Heart left ventricle (tissue), 16 donors: ENCODE data around the gene DTX1. TPM values are rescaled to one million over a fixed set of nuclear protein-coding genes. Genes with fewer than 3 reads are reported as not detected.

Experiments
- ATAC-seq, 4 donors: fragments of 200-7000 bp; cut with Tn5 transposase; one replicate each; pipeline ENCODE4 v1.9.1; 2020 to 2022; ENCODE audit warnings: moderate library complexity in 4 of 4, mild to moderate bottlenecking in 3 of 4, moderate number of reproducible peaks in 1 of 4
- DNase-seq, 5 donors: peaks; one replicate each; pipeline ENCODE4 v3.0.0-alpha.2; 2020
- H3K27ac ChIP-seq, 12 donors: fragments of 200-600 bp; sonication (generic) in 4 of 12; one replicate each; pipeline versions ENCODE4 v1.5.0 to v1.8.0; 2016 to 2022; ENCODE audit warnings: mild to moderate bottlenecking in 2 of 12
- H3K27me3 ChIP-seq, 9 donors: fragments of 200-600 bp; sonication (generic) in 2 of 9; one replicate each; pipeline versions ENCODE4 v1.5.1 to v1.8.0; 2016 to 2022; ENCODE audit warnings: mild to moderate bottlenecking in 3 of 9
- H3K36me3 ChIP-seq, 9 donors: fragments of 200-600 bp; sonication (generic) in 2 of 9; one replicate each; pipeline versions ENCODE4 v1.5.0 to v1.8.0; 2018 to 2022; ENCODE audit warnings: mild to moderate bottlenecking in 2 of 9
- H3K4me1 ChIP-seq, 12 donors: fragments of 200-600 bp; sonication (generic) in 4 of 12; one replicate each; pipeline versions ENCODE4 v1.5.0 to v1.8.0; 2016 to 2022; ENCODE audit warnings: mild to moderate bottlenecking in 3 of 12
- H3K4me3 ChIP-seq, 12 donors: fragments of 200-600 bp; sonication (generic) in 4 of 12; one replicate each; pipeline versions ENCODE4 v1.5.0 to v1.8.0; 2017 to 2022; ENCODE audit warnings: mild to moderate bottlenecking in 9 of 12, moderate library complexity in 4 of 12
- H3K9me3 ChIP-seq, 12 donors: fragments of 200-600 bp; sonication (generic) in 4 of 12; one replicate each; pipeline versions ENCODE4 v1.5.0 to v1.8.0; 2016 to 2022; ENCODE audit warnings: mild to moderate bottlenecking in 1 of 12
- CTCF ChIP-seq, 12 donors: fragments of 200-600 bp; sonication (generic) in 4 of 12; IDR thresholded peaks; one replicate each; pipeline versions ENCODE4 v1.5.0 to v1.8.0; 2018 to 2022; ENCODE audit warnings: antibody characterized with exemption in 12 of 12, mild to moderate bottlenecking in 5 of 12
- POLR2A ChIP-seq, 2 donors: fragments of 450-650 bp; IDR thresholded peaks; one replicate each; pipeline ENCODE4 v1.6.1; 2017; ENCODE audit warnings: antibody characterized with exemption in 2 of 2, mild to moderate bottlenecking in 2 of 2, moderate library complexity in 2 of 2
- WGBS, 4 donors: extraction: QIAGEN DNeasy Blood & Tissue Kit in 2 of 4; methylation state at CpG; one replicate each; pipeline versions ENCODE4 v1.1.5 to v1.1.7; 2013 to 2018; 5-methylcytosine and 5-hydroxymethylcytosine counted together
- intact Hi-C, 10 donors: fragments of 100-400 bp; cut with DNase I; formaldehyde crosslinking; loops; one replicate each; pipeline versions ENCODE4 v1.11.1 to v1.14.2; 2022
- polyA plus RNA-seq, 2 donors: library from polyadenylated mRNA; stranded (reverse); fragments of 200-250 nt; gene quantifications; one replicate each; pipeline ENCODE4 v1.2.3, GENCODE V29; 2013
- total RNA-seq, 9 donors: library from RNA; depleted of rRNA in 2 of 9; stranded (reverse); fragments of >200 nt in 2 of 9; fragmentation: NEBNext Ultra II Directional in 3 of 9; extraction: Animal tissue kit (Norgen Biotek cat#: 25700) in 3 of 9; gene quantifications; one replicate each; pipeline versions ENCODE4 v1.1.0 to v1.2.4, GENCODE V29; 2016 to 2023
- donor health status: ischemic (EF 13 %, LVEDD 7.1; RV severe dilation, severe dysfunction).
- donor health status: healthy with polysubstance abuse.
- donor health status: DM: no; HTN: yes; CAD: no.
- donor health status: DM: no; HTN: no; CAD: no.
- donor health status: ischemic (EF 25% LVEDD 6.9; RV normal size, moderate dysfunction).
- donor health status: ischemic (EF 25% LVEDD 5.7; RV mildly dilated, moderate dysfunction).
- donor health status: healthy.
- donor health status: DM: yes; HTN: yes; CAD: no.
- donor health status: ischemic (EF 35%, LVEDD 5.7; RV mildly dilated, moderate dysfunction).
- donor health status: nonischemic (EF 11% LVEDD 7.7; RV severe dilation, severe dysfunction).
- donor health status: DM: yes; HTN: yes; CAD: no.
- donor health status: PGD.
- donor health status: ischemic (EF 29% LVEDD 5.4; RV normal size, mild dysfunction).
- donor health status: nonischemic (EF 23%, LVEDD 6.1; RV moderate dilation, normal function).

Gene DTX1
- total and polyA plus RNA-seq, 11 donors, result 0.50 to 3.2 (median 1.8) TPM

GRCh38 chr12:113145720-113146551 is 89.4 kb downstream of the DTX1 start:
- ATAC-seq (no peak), DNase-seq (peak in 2 of 5 donors; percentile 6 to 7)
- intact Hi-C loops, result no loop called here
- H3K9me3 ChIP-seq, result peaks cover 0 to 7% (median 0%) of the 10 kb centered on the region in 12 donors
- 74 to 76% (median 75%) methylated on average over 12 of the region's 12 CpGs for WGBS, 4 donors
- no peaks in the 10 kb centered on the region for H3K36me3 ChIP-seq
- H3K4me1 ChIP-seq, result peaks cover 0 to 23% (median 5%) of the 10 kb centered on the region in 12 donors
- H3K27ac ChIP-seq, result no peak overlapping the region
- H3K27me3 ChIP-seq, result peaks cover 0 to 14% (median under 1%) of the 10 kb centered on the region in 9 donors
- H3K4me3 ChIP-seq, result no peak overlapping the region
- TF ChIP-seq CTCF (IDR thresholded peaks at IDR 0.05) (no peak), POLR2A (IDR thresholded peaks at IDR 0.05) (no peak)

- no peak overlapping the region for H3K27ac ChIP-seq
- peak in 1 of 5 donors; percentile 3 for DNase-seq
- intact Hi-C loops, result no loop called here
- peaks cover 0 to 24% (median 11%) of the 10 kb centered on the region in 9 donors for H3K27me3 ChIP-seq
- H3K9me3 ChIP-seq, result peaks cover 0 to 7% (median 0%) of the 10 kb centered on the region in 12 donors
- 79 to 86% (median 83%) methylated on average over 2 of the region's 2 CpGs for WGBS, 4 donors
- ATAC-seq, result no peak
- H3K4me1 ChIP-seq, result peaks cover 0 to 17% (median 5%) of the 10 kb centered on the region in 12 donors
- TF ChIP-seq POLR2A (IDR thresholded peaks at IDR 0.05), result no peak
- no peak for TF ChIP-seq CTCF (IDR thresholded peaks at IDR 0.05)
- no peaks in the 10 kb centered on the region for H3K36me3 ChIP-seq
- no peak overlapping the region for H3K4me3 ChIP-seq
Observed at GRCh38 chr12:113146999-113147398, 90.5 kb downstream of the DTX1 start.

Other genes starting within 250 kb of the DTX1 start
- 10 to 100 TPM in 4 of 9 donors, 1 to 10 TPM in 5; 4.1 to 34.8 (median 8.0) TPM for gene OAS1, start 149.8 kb upstream of the DTX1 start, total RNA-seq
- gene OAS1, start 149.8 kb upstream of the DTX1 start, polyA plus RNA-seq, result 1 to 10 TPM; 4.1 to 5.8 TPM
- 10 to 100 TPM in 4 of 9 donors, 1 to 10 TPM in 5; 5.7 to 45.1 (median 10.0) TPM for gene OAS3, start 118.3 kb upstream of the DTX1 start, total RNA-seq
- gene OAS3, start 118.3 kb upstream of the DTX1 start, polyA plus RNA-seq, result 1 to 10 TPM; 4.1 to 4.6 TPM
- 10 to 100 TPM in 4 of 9 donors, 1 to 10 TPM in 5; 6.0 to 46.1 (median 9.8) TPM for gene OAS2, start 78.2 kb upstream of the DTX1 start, total RNA-seq
- 1 to 10 TPM; 3.8 to 4.2 TPM for gene OAS2, start 78.2 kb upstream of the DTX1 start, polyA plus RNA-seq
- gene RASAL1, start 79.0 kb downstream of the DTX1 start, total RNA-seq, result not detected
- not detected for gene RASAL1, start 79.0 kb downstream of the DTX1 start, polyA plus RNA-seq
- not detected for gene CFAP73, start 93.0 kb downstream of the DTX1 start, total RNA-seq
- gene CFAP73, start 93.0 kb downstream of the DTX1 start, polyA plus RNA-seq, result under 1 TPM; 0.04 to 0.11 TPM
- gene DDX54, start 128.7 kb downstream of the DTX1 start, total RNA-seq, result 10 to 100 TPM; 28.2 to 60.2 (median 38.2) TPM
- gene DDX54, start 128.7 kb downstream of the DTX1 start, polyA plus RNA-seq, result 10 to 100 TPM; 23.4 to 53.2 TPM
- 10 to 100 TPM; 13.3 to 30.7 (median 16.0) TPM for gene RITA1, start 129.0 kb downstream of the DTX1 start, total RNA-seq
- 10 to 100 TPM; 10.4 to 12.9 TPM for gene RITA1, start 129.0 kb downstream of the DTX1 start, polyA plus RNA-seq
- gene TPCN1, start 164.7 kb downstream of the DTX1 start, total RNA-seq, result 100 to 1,000 TPM in 4 of 9 donors, 10 to 100 TPM in 5; 52.1 to 136 (median 92.0) TPM
- 10 to 100 TPM; 22.6 to 75.1 TPM for gene TPCN1, start 164.7 kb downstream of the DTX1 start, polyA plus RNA-seq